NCI-H2107 treated with DMSO at 0.1 percent for 48 hours (cell line): ENCODE measurements around the gene NBPF6.
"Not testable (repeated sequence)": the region's sequence is repeated elsewhere in the genome, so short reads cannot be mapped to it uniquely, and the experiment has no call there.

ENCODE experiments used
- DNase-seq: peaks from one replicate; lab custom pipeline; 2025; ENCODE audit not compliant: unreplicated experiment; lab: John Stamatoyannopoulos, UW

Gene NBPF6

GRCh38 chr1:108495008-108495407 lies 44.9 kb downstream of the NBPF6 start:
- DNase-seq, result not testable (repeated sequence)

- DNase-seq, result not testable (repeated sequence)
These were observed 46.7 kb downstream of the NBPF6 start for GRCh38 chr1:108496856-108497255.

DNA sequence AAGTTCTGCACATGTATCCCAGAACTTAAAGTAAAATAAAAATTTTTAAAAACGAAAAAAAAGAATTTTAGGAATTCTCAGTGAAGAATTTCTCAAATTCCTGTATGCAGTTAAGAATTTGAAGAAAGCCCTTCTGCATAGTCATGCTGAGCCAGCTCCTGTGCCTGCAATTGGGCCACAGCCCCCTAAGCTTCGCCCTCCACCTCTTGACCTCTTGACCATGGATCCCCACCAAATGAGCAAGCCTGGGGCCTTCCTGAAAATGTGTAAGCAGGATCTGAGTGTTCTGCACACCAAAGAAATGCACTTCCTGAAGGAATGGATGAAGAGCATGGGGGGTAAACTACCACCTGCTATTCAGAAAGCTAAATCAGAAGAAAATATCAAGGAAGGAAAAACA lies 52.0 kb downstream of the NBPF6 start:
- DNase-seq, result no peak

DNA sequence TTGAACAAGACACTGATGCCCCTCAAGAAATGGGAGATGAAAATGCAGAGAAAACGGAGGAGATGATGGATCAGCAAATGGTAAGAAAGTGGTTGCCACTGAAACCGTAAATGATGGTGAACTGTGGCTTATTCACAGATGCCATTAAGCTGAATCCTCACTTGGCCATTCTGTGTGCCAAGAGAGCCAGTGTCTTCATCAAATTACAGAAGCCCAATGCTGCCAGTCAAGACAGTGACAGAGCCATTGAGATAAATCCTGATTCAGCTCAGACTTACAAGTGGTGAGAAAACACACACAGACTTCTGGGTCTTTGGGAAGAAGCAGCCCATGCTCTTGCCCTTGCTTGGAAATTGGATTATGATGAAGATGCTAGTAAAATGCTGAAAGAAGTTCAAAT lies 52.5 kb downstream of the NBPF6 start:
- DNase-seq, result no peak

DNA sequence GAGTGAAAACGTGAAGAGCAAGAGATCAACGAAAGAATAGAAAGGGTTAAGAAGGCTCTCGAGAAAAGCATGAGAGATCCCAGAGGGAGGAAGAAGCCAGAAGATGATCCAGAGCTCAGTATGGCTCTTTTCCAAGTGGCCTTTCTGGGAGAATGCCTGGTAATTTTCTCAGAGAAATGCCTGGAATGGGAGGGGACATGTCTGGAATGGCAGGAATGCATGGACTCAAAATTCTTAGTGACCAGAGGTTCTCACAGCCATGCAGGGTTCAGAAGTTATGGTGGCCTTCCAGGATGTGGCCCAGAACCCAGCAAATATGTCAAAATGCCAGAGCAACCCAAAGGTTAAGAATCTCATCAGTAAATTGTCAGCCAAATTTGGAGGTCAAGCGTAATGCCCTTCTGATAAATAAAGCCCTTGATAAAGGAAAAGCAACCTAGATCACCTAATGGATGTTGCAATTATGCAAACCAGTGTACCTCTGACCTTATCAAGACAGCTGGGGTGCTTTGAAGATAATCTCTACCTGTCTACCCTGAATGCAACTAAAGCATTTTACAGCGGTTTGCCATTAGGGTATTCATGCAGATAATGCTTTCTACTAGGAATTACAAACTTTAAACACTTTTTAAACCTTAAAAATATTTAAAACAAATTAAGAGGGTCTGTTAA lies 53.1 kb downstream of the NBPF6 start:
- no peak for DNase-seq

GRCh38 chr1:108504447-108504846 lies 54.3 kb downstream of the NBPF6 start:
- no peak for DNase-seq

DNA sequence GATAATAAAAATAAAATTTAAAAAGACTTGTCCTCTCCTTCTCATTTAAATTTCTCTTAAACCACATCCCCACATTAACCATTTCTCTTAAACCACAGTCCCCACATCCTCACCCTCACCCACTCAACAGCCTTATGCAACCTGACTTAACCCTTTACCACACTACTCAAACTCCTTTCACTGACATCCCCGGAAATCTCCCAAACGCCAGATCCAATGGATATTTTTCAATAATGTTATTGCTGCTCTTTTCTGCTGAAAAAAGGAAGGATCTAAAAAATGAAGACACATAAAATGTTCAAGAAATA lies 55.6 kb downstream of the NBPF6 start:
- DNase-seq, result no peak

DNA sequence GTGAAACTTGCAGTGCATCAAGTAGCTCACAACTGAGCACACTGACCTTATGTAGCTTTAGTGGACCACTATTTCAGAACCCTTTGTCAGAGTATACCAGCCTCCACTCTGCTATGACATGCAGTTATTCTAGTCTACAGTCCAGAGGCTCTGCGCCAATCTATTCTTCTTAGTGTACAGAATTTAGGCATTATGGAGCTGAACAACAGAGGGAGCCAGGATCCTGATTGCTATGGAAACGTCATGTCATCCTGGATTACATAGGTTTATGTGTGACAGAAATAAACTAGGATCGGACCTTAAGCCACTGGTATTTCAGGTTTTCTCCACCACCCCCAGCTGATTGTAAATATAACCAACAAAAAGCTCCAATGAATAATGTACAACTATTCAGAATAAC lies 61.6 kb downstream of the NBPF6 start:
- DNase-seq, result no peak

DNA sequence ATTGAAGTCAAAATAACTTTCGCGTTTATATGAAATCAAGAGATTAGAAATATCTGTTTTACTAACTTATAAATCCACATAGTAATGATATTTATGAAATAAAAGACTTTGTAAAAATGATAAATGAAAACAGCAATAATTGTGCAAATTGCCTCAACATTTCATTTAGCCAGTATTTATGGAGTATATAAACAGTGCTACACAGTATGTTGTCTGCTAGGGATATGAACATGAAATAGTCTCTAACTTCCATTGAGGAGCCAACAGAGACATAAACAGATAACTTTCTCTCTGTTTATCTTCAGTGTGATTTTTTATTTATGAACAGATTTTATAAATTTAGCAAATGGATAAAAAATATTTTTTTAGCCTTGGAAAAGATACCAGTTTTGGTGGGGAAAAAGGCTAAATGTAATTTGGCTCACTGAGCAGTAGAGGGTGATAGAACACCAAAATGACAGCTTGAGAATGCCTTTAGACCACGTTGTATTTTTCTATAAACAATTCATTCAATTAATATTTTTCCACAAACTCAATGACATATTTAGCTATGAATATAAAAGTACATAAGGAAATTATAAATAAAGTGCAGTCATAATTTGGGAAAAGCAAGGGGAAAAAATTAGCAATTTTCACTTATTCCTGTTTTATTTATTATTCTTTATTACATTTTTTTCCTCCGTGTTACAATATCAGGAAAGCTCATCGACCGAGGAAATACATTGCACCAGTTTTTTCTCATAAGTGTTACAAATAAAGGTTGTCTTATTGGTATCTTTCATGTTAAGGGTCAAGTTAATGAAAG lies 62.3 kb downstream of the NBPF6 start:
- peak; percentile 19 for DNase-seq

DNA sequence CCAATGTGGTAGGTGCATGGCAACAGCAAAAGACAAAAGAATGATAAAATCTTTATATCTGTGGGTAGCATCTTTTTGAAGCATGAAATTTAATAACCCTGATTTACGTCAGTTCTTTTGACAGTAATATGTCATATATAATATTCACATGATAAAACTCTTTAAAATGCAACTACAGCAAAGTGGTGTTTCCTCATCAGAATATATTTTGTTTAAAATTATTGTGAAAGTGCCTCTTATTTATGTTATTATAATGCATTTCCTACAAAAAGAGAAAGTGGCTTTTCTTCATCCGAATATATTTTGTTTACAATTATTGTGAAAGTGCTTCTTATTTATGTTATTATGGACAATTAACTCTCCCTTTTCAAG lies 62.9 kb downstream of the NBPF6 start:
- DNase-seq, result no peak

- DNase-seq, result not testable (repeated sequence)
These were observed 63.8 kb downstream of the NBPF6 start for GRCh38 chr1:108513914-108514313.

DNA sequence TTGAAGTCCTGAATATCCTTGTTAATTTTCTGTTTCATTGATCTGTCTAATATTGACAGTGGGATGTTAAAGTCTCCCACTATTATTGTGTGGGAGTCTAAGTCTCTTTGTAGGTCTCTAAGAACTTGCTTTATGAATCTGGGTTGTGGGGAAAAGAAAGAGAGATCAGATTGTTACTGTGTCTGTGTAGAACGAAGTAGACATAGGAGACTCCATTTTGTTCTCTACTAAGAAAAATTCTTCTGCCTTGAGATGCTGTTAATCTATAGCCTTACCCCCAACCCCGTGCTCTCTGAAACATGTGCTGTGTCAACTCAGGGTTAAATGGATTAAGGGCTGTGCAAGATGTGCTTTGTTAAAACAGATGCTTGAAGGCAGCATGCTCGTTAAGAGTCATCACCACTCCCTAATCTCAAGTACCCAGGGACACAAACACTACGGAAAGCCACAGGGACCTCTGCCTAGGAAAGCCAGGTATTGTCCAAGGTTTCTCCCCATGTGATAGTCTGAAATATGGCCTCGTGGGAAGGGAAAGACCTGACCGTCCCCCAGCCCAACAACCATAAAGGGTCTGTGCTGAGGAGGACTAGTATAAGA lies 67.3 kb downstream of the NBPF6 start:
- DNase-seq, result not testable (repeated sequence)
